Endothelial cell of umbilical vein (primary cell): ENCODE results near the gene ERBIN. TPM values are rescaled to one million over a fixed set of nuclear protein-coding genes. Genes with fewer than 3 reads are reported as not detected.
"Not testable (repeated sequence)": the region's sequence is repeated elsewhere in the genome, so short reads cannot be mapped to it uniquely, and the experiment has no call there.

Experiments used
- BruUV-seq: library from RNA; stranded (reverse); fragments of 400-500 nt; replicated peaks from 2 replicates; lab custom pipeline; 2021; lab: Mats Ljungman, UMichigan
- CTCF ChIA-PET: fragments of 300-600, 350-600 bp; sonication (Branson Sonifier 250); formaldehyde crosslinking; loops from one replicate; lab custom pipeline; 2021; ENCODE audit warnings: antibody characterized with exemption, inconsistent platforms; lab: Charles Lee
- POLR2A ChIA-PET: fragments of 300-600, 350-600 bp; sonication (Branson Sonifier 250); formaldehyde crosslinking; loops from one replicate; lab custom pipeline; 2021; ENCODE audit warnings: antibody characterized with exemption, inconsistent platforms; lab: Charles Lee
- DNase-seq: peaks from one replicate; pipeline ENCODE4 v3.0.0-alpha.2; 2011; ENCODE audit warnings: low read depth, low spot score
- FAIRE-seq: peaks from 2 replicates; lab custom pipeline; 2011; peaks lifted over from hg19 to GRCh38; lab: Jason Lieb, UNC
- H2AFZ ChIP-seq: 2 replicates; pipeline ENCODE4 v1.6.0; 2012; ENCODE audit warnings: low read depth, low read length, control low read depth, inconsistent platforms
- H3K27ac ChIP-seq: 2 replicates; pipeline ENCODE4 v1.5.1; 2011; ENCODE audit warnings: low read depth, mild to moderate bottlenecking, control low read depth, low read length, moderate library complexity; ENCODE audit not compliant: insufficient read depth
- H3K27me3 ChIP-seq, 2 experiments: 2 replicates each; pipeline versions ENCODE4 v1.6.0 to v1.6.1; 2011; ENCODE audit warnings: low read length in 2 of 2, mixed read lengths in 1 of 2; ENCODE audit not compliant: control insufficient read depth in 2 of 2, insufficient read depth in 2 of 2
- H3K36me3 ChIP-seq, 2 experiments: 2 replicates in 1 of 2; 3 replicates in 1 of 2; pipeline ENCODE4 v1.5.1; 2011; ENCODE audit warnings: low read length in 2 of 2, mild to moderate bottlenecking in 1 of 2, moderate library complexity in 1 of 2; ENCODE audit not compliant: control insufficient read depth in 2 of 2, insufficient read depth in 2 of 2; ENCODE audit errors: extremely low read depth in 1 of 2
- H3K4me1 ChIP-seq: 3 replicates; pipeline ENCODE4 v1.5.1; 2011; ENCODE audit warnings: mild to moderate bottlenecking, low read length; ENCODE audit not compliant: control insufficient read depth, insufficient read depth; ENCODE audit errors: extremely low read depth
- H3K4me2 ChIP-seq: 2 replicates; pipeline ENCODE4 v1.6.1; 2011; ENCODE audit warnings: low read length, control low read depth, mixed read lengths; ENCODE audit not compliant: insufficient read depth
- H3K4me3 ChIP-seq, 3 experiments: fragments of 200-600 bp in 1 of 3; sonication (generic), shearing (Covaris generic) in 1 of 3; replicated peaks in 1 of 3; 2 replicates each; pipeline ENCODE4 v1.5.1; 2011 to 2016; ENCODE audit warnings: control low read depth in 3 of 3, low read length in 3 of 3, mild to moderate bottlenecking in 2 of 3, inconsistent platforms in 1 of 3, low read depth in 1 of 3, moderate library complexity in 1 of 3; ENCODE audit not compliant: insufficient read depth in 1 of 3
- H3K79me2 ChIP-seq: 2 replicates; pipeline ENCODE4 v1.6.0; 2012; ENCODE audit warnings: low read length, inconsistent platforms; ENCODE audit not compliant: control insufficient read depth, insufficient read depth
- H3K9ac ChIP-seq: replicated peaks from 2 replicates; pipeline ENCODE3; 2011; ENCODE audit warnings: low read length, control low read depth; ENCODE audit not compliant: insufficient read depth; ENCODE audit errors: extremely low read depth
- H3K9me1 ChIP-seq: replicated peaks from 3 replicates; pipeline ENCODE4 v1.6.0; 2011; ENCODE audit warnings: mild to moderate bottlenecking, low read length; ENCODE audit not compliant: control insufficient read depth, insufficient read depth; ENCODE audit errors: extremely low read depth
- H3K9me3 ChIP-seq: replicated peaks from 2 replicates; pipeline ENCODE4 v1.5.1; 2012; ENCODE audit warnings: low read length, inconsistent platforms; ENCODE audit not compliant: control insufficient read depth, insufficient read depth
- H4K20me1 ChIP-seq: replicated peaks from 2 replicates; pipeline ENCODE3; 2011; ENCODE audit warnings: mild to moderate bottlenecking, low read length; ENCODE audit not compliant: control insufficient read depth, insufficient read depth; ENCODE audit errors: extremely low read depth
- EZH2 ChIP-seq: IDR thresholded peaks from 2 replicates; pipeline ENCODE4 v1.6.1; 2012; ENCODE audit warnings: borderline replicate concordance, low read depth, mild to moderate bottlenecking, moderate library complexity, low read length, inconsistent platforms; ENCODE audit not compliant: severe bottlenecking
- FOS ChIP-seq: IDR thresholded peaks from 2 replicates; pipeline ENCODE4 v1.6.1; 2011; ENCODE audit warnings: mild to moderate bottlenecking, low read length, moderate library complexity, borderline replicate concordance; ENCODE audit not compliant: insufficient read depth
- GATA2 ChIP-seq: IDR thresholded peaks from 2 replicates; pipeline ENCODE4 v1.7.0; 2011; ENCODE audit warnings: low read depth, mild to moderate bottlenecking, moderate library complexity, mixed read lengths, low read length; ENCODE audit not compliant: insufficient read length, insufficient read depth
- JUN ChIP-seq: IDR thresholded peaks from 2 replicates; pipeline ENCODE4 v1.6.1; 2011; ENCODE audit warnings: borderline replicate concordance, low read depth; ENCODE audit not compliant: insufficient read length, insufficient read depth
- MYC ChIP-seq: IDR thresholded peaks from one replicate; pipeline ENCODE4 v1.6.1; 2011; ENCODE audit warnings: mild to moderate bottlenecking, low read depth, low read length
- POLR2A ChIP-seq: IDR thresholded peaks from 2 replicates; pipeline ENCODE4 v1.6.1; 2012; ENCODE audit warnings: low read depth, mild to moderate bottlenecking, control low read depth, low read length
- POLR2AphosphoS5 ChIP-seq: IDR thresholded peaks from 2 replicates; pipeline ENCODE4 v1.6.1; 2012; ENCODE audit warnings: low read depth, mild to moderate bottlenecking, control low read depth, low read length, moderate library complexity; ENCODE audit not compliant: insufficient read depth
- dilution Hi-C: fragments of 300-500 bp; cut with MboI; formaldehyde crosslinking; loops from one replicate; pipeline ENCODE4 v1.15.0; 2019; ENCODE audit warnings: low sequenced_read_pairs; ENCODE audit not compliant: extremely low pct_ligation_motif_present
- intact Hi-C: fragments of 100-400 bp; cut with micrococcal nuclease; formaldehyde crosslinking; loops from one replicate; pipeline ENCODE4 v1.10.0; 2022
- polyA plus RNA-seq, 4 experiments: library from polyadenylated mRNA; depleted of rRNA in 3 of 4; stranded (reverse) in 3 of 4; unstranded in 1 of 4; fragments of >200 nt; gene quantifications; 2 replicates each; pipeline versions ENCODE4 v1.2.1 to v1.2.3, GENCODE V29; 2011 to 2012; ENCODE audit warnings: missing spikeins in 1 of 4
- total RNA-seq: library from RNA; stranded (reverse); gene quantifications from 2 replicates; pipeline ENCODE4 v1.2.3, GENCODE V29; 2021
- TF ChIP-seq, protein P1 (sequence below): IDR thresholded peaks from 2 replicates; pipeline ENCODE4 v1.6.1; 2011; ENCODE audit not compliant: insufficient read depth, insufficient read length
- TF ChIP-seq, protein P2 (sequence below), 2 donors: IDR thresholded peaks; 1 replicate in 1 of 2; 2 replicates in 1 of 2; pipeline ENCODE4 v1.5.1; 2011; ENCODE audit warnings: low read length in 2 of 2, mild to moderate bottlenecking in 2 of 2, moderate library complexity in 2 of 2, control low read depth in 1 of 2, inconsistent platforms in 1 of 2, low read depth in 1 of 2; ENCODE audit not compliant: insufficient read depth in 1 of 2; ENCODE audit errors: extremely low read depth in 1 of 2

Gene ERBIN
- total and polyA plus RNA-seq, 2 donors (not counting 3 experiments of a cell fraction or from before 2014, with no cell fraction given): 8.1 to 55.6 TPM

DNA sequence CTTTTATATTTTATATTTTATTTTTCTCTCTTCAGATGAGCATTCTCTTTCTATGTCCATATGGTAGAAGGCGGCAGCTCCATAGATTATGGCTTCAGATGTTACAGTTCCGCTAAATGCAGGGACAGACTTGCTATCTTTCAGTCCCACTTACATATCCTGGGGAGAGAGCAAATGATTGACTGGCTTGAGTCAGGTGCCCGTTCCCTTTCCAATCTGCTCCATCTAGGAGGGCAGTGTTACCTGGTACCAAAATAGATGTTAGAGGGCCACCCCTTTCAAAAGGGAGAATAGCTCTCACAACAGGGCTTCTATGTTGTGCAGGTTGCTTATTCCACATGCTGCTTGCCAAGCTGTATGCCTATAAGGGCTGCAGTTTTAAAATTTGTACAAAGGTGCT, 45.3 kb downstream of the ERBIN start:
- no peaks in the 10 kb centered on the region for H3K36me3 ChIP-seq
- peaks cover 19% of the 10 kb centered on the region for H4K20me1 ChIP-seq
- H3K4me2 ChIP-seq: no peak overlapping the region
- H3K27me3 ChIP-seq: no peaks in the 10 kb centered on the region
- no peak overlapping the region for H3K27ac ChIP-seq
- dilution Hi-C loops (no loop called here), intact Hi-C loops (no loop called here)
- no TSS peak for BruUV-seq
- ChIA-PET POLR2A (no interaction called here), CTCF (interaction anchor here (1.4 kb wide), 1 partner anchor 24 kb away, joined by 3 read pairs; no protein-coding TSS in a partner anchor)
- no peak for DNase-seq
- H3K9me1 ChIP-seq: no peaks in the 10 kb centered on the region
- H3K9ac ChIP-seq: no peak overlapping the region
- H3K9me3 ChIP-seq: no peaks in the 10 kb centered on the region
- H2AFZ ChIP-seq: no peak overlapping the region
- H3K4me1 ChIP-seq: no peaks in the 10 kb centered on the region
- no peak overlapping the region for H3K4me3 ChIP-seq
- no peak for FAIRE-seq
- peaks cover 72% of the 10 kb centered on the region for H3K79me2 ChIP-seq
- TF ChIP-seq, protein P1, sequence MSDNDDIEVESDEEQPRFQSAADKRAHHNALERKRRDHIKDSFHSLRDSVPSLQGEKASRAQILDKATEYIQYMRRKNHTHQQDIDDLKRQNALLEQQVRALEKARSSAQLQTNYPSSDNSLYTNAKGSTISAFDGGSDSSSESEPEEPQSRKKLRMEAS: no peak
- TF ChIP-seq EZH2 (no peak), POLR2AphosphoS5 (no peak), FOS (no peak), JUN (no peak), GATA2 (no peak), POLR2A (no peak), MYC (no peak)
- TF ChIP-seq, protein P2, sequence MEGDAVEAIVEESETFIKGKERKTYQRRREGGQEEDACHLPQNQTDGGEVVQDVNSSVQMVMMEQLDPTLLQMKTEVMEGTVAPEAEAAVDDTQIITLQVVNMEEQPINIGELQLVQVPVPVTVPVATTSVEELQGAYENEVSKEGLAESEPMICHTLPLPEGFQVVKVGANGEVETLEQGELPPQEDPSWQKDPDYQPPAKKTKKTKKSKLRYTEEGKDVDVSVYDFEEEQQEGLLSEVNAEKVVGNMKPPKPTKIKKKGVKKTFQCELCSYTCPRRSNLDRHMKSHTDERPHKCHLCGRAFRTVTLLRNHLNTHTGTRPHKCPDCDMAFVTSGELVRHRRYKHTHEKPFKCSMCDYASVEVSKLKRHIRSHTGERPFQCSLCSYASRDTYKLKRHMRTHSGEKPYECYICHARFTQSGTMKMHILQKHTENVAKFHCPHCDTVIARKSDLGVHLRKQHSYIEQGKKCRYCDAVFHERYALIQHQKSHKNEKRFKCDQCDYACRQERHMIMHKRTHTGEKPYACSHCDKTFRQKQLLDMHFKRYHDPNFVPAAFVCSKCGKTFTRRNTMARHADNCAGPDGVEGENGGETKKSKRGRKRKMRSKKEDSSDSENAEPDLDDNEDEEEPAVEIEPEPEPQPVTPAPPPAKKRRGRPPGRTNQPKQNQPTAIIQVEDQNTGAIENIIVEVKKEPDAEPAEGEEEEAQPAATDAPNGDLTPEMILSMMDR (IDR thresholded peaks at IDR 0.05; ENCODE audit: extremely low read depth in 1 of 2, insufficient read depth in 1 of 2, low read depth in 1 of 2, low read length in 2 of 2): no peak

DNA sequence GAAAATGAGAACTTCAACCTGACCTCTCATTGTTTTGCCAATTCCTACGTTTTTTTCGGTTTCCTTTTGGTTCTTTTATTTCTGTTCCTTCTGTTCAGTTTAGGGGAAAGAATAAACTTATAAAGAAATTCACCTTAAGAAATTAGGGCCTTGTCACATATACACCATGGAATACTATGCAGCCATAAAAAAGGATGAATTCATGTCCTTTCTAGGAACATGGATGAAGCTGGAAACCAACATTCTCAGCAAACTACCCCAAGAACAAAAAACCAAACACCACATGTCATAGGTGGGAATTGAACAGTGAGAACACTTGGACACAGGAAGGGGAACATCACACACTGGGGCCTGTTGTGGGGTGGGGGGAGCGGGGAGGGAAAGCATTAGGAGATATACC, 46.5 kb downstream of the ERBIN start:
- CTCF ChIA-PET: not testable (repeated sequence)

More for the DNA sequence above, 46.5 kb downstream of the ERBIN start:
- DNase-seq, H3K4me3 ChIP-seq, H3K36me3 ChIP-seq, dilution Hi-C loops, H2AFZ ChIP-seq, H3K27me3 ChIP-seq, BruUV-seq, H3K4me1 ChIP-seq, intact Hi-C loops, H3K9me3 ChIP-seq, H3K9me1 ChIP-seq, H3K9ac ChIP-seq, H3K27ac ChIP-seq, FAIRE-seq, POLR2A ChIA-PET, H3K4me2 ChIP-seq: not testable (repeated sequence)
- Histone ChIP-seq H4K20me1 (peaks cover 15% of the 10 kb centered on the region), H3K79me2 (peaks cover 64% of the 10 kb centered on the region)
